Pancreas (tissue), 10 donors: Measurements from ENCODE around the gene CSNK1G1. TPM values are rescaled to one million over a fixed set of nuclear protein-coding genes. Genes with fewer than 3 reads are reported as not detected.

Source experiments
- ATAC-seq, 4 donors: fragments of 200-7000 bp; cut with Tn5 transposase; one replicate each; pipeline versions ENCODE4 v1.8.0 to v1.9.1; 2020; ENCODE audit warnings: mild to moderate bottlenecking in 4 of 4, moderate library complexity in 4 of 4
- DNase-seq, 6 donors: peaks; one replicate each; pipeline ENCODE4 v3.0.0-alpha.2; 2020
- FAIRE-seq: peaks from 2 replicates; lab custom pipeline; 2012; peaks lifted over from hg19 to GRCh38; lab: Jason Lieb, UNC
- H3K27ac ChIP-seq, 4 donors: fragments of 200-600 bp; sonication (generic); 1 replicate in 3 of 4; 2 replicates in 1 of 4; pipeline versions ENCODE4 v1.5.0 to v1.8.0; 2020
- H3K27me3 ChIP-seq, 4 donors: fragments of 200-600 bp; one replicate each; pipeline ENCODE4 v1.8.0; 2021
- H3K36me3 ChIP-seq, 3 donors: fragments of 200-600 bp; sonication (generic) in 1 of 3; one replicate each; pipeline versions ENCODE4 v1.5.0 to v1.8.0; 2020 to 2021
- H3K4me1 ChIP-seq, 3 donors: fragments of 200-600 bp; one replicate each; pipeline ENCODE4 v1.8.0; 2021
- H3K4me3 ChIP-seq, 4 donors: fragments of 200-600 bp; sonication (generic) in 2 of 4; one replicate each; pipeline versions ENCODE4 v1.5.0 to v1.8.0; 2020 to 2021
- H3K9me3 ChIP-seq, 4 donors: fragments of 200-600 bp; one replicate each; pipeline ENCODE4 v1.8.0; 2021
- CTCF ChIP-seq, 4 donors: fragments of 200-600 bp; sonication (generic) in 3 of 4; IDR thresholded peaks; one replicate each; pipeline versions ENCODE4 v1.5.0 to v1.8.0; 2021; ENCODE audit warnings: antibody characterized with exemption in 4 of 4
- WGBS, 2 donors: extraction: QIAGEN DNeasy Blood & Tissue Kit; methylation state at CpG; one replicate each; pipeline ENCODE4 v1.1.7; 2013; 5-methylcytosine and 5-hydroxymethylcytosine counted together
- intact Hi-C, 3 donors: fragments of 100-400 bp; cut with DNase I; formaldehyde crosslinking; loops; one replicate each; pipeline versions ENCODE4 v1.11.1 to v1.14.2; 2022
- polyA plus RNA-seq, 2 donors: library from polyadenylated mRNA; stranded (reverse); fragments of 200-250 nt; gene quantifications; one replicate each; pipeline ENCODE4 v1.2.3, GENCODE V29; 2013
- total RNA-seq, 6 donors: library from RNA; stranded (reverse); fragmentation: NEBNext Ultra II Directional in 4 of 6; extraction: Animal tissue kit (Norgen Biotek cat#: 25700) in 4 of 6; gene quantifications; one replicate each; pipeline versions ENCODE4 v1.2.1 to v1.2.4, GENCODE V29; 2021 to 2023
- donor health status: healthy with polysubstance abuse.
- donor health status: DM: no; HTN: no; CAD: no; lungs with moderate emphysema.
- donor health status: DM: no; HTN: no; CAD: no.
- donor health status: control.
- donor health status: control.
- donor health status: Bipolar disorder and iron deficiency.
- donor health status: DM: yes; HTN: yes; CAD: no.
- donor health status: DM: no; HTN: no; CAD: no.
- donor health status: DM: no; HTN: no; CAD: no.
- donor health status: DM: yes; HTN: yes; CAD: no.

CSNK1G1 gene
- total and polyA plus RNA-seq, 8 donors, result 2.4 to 12.1 (median 7.0) TPM

- Histone ChIP-seq H3K4me3 (no peak overlapping the region), H3K9me3 (no peaks in the 10 kb centered on the region), H3K27me3 (no peaks in the 10 kb centered on the region), H3K4me1 (no peaks in the 10 kb centered on the region), H3K27ac (no peak overlapping the region), H3K36me3 (peaks cover 0 to 87% (median 65%) of the 10 kb centered on the region in 3 donors)
- FAIRE-seq, result no peak
- no peak for ATAC-seq
- DNase-seq, result no peak
- no peak for TF ChIP-seq CTCF (IDR thresholded peaks at IDR 0.05)
- 94% methylated on average over 10 of the region's 10 CpGs for WGBS, 2 donors
- intact Hi-C loops, result no loop called here
These were observed 222.2 kb downstream of the CSNK1G1 start for GRCh38 chr15:64133623-64134344.

GRCh38 chr15:64132217-64132616 is 223.8 kb downstream of the CSNK1G1 start:
- Histone ChIP-seq H3K27ac (no peak overlapping the region), H3K4me1 (no peaks in the 10 kb centered on the region), H3K27me3 (no peaks in the 10 kb centered on the region), H3K4me3 (no peak overlapping the region), H3K9me3 (no peaks in the 10 kb centered on the region), H3K36me3 (peaks cover 0 to 87% (median 76%) of the 10 kb centered on the region in 3 donors)
- intact Hi-C loops, result no loop called here
- ATAC-seq, result no peak
- no peak for TF ChIP-seq CTCF (IDR thresholded peaks at IDR 0.05)
- no peak for FAIRE-seq
- WGBS, 2 donors, result 94% methylated on average over 4 of the region's 4 CpGs
- DNase-seq, result no peak

DNA sequence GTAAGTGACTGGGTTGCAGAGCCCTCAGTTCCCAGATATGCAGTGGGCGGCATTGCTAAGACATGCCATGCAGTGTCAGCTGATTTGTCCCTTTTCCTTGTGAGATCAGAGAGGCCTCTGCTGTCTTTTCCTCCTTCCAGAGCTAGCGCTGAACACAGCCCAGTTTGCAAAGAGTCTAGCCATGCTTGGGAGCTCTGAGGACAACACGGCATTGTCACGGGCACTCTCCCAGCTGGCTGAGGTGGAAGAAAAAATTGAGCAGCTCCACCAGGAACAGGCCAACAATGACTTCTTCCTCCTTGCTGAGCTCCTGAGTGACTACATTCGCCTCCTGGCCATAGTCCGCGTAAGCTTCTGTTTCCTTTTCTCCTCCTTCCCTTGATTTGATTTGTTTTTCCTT is 224.4 kb downstream of the CSNK1G1 start:
- H3K4me3 ChIP-seq, result no peak overlapping the region
- no peak for FAIRE-seq
- no peaks in the 10 kb centered on the region for H3K9me3 ChIP-seq
- intact Hi-C loops, result no loop called here
- H3K4me1 ChIP-seq, result no peaks in the 10 kb centered on the region
- 95 to 97% methylated on average over 7 of the region's 7 CpGs for WGBS, 2 donors
- H3K36me3 ChIP-seq, result peaks cover 0 to 87% (median 73%) of the 10 kb centered on the region in 3 donors
- no peak overlapping the region for H3K27ac ChIP-seq
- no peak for DNase-seq
- no peak for ATAC-seq
- TF ChIP-seq CTCF (IDR thresholded peaks at IDR 0.05), result no peak
- no peaks in the 10 kb centered on the region for H3K27me3 ChIP-seq

DNA sequence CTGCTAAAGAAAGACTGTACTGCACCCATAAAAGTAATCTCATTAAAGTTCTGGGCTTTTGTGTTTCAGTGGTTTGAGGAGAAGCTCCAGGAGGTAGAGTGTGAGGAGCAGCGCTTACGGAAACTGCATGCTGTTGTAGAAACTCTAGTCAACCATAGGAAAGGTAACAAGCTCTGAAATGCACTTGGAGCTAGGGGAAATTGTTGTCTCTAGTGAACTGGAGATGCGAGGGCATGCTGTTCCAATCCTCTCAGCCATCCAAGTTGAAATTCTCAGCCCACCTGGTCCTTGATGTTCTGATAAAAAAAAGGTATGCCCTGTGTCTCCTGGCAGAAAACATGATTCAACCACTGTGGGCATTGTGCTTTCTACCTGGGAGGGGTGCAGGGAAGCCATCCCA is 225.8 kb downstream of the CSNK1G1 start:
- FAIRE-seq (no peak), ATAC-seq (no peak), DNase-seq (no peak)
- WGBS, 2 donors, result 91 to 94% methylated on average over 3 of the region's 3 CpGs
- no peak for TF ChIP-seq CTCF (IDR thresholded peaks at IDR 0.05)
- Histone ChIP-seq H3K27me3 (no peaks in the 10 kb centered on the region), H3K36me3 (peaks cover 0 to 87% (median 65%) of the 10 kb centered on the region in 3 donors), H3K9me3 (no peaks in the 10 kb centered on the region), H3K4me3 (no peak overlapping the region), H3K4me1 (no peaks in the 10 kb centered on the region), H3K27ac (no peak overlapping the region)
- intact Hi-C loops, result no loop called here
